GM12801 (cell line): Measurements from ENCODE around the gene LOXHD1.

Experiments used
- CTCF ChIP-seq: IDR thresholded peaks from one replicate; pipeline ENCODE4 v1.5.1; 2011; ENCODE audit warnings: control low read depth; ENCODE audit not compliant: insufficient read length; ENCODE audit errors: extremely low read depth

Gene LOXHD1

GRCh38 chr18:46650681-46651080, 6.3 kb downstream of the LOXHD1 start:
- no peak for TF ChIP-seq CTCF

- no peak for TF ChIP-seq CTCF
Observed at GRCh38 chr18:46649071-46649862, 7.8 kb downstream of the LOXHD1 start.

DNA sequence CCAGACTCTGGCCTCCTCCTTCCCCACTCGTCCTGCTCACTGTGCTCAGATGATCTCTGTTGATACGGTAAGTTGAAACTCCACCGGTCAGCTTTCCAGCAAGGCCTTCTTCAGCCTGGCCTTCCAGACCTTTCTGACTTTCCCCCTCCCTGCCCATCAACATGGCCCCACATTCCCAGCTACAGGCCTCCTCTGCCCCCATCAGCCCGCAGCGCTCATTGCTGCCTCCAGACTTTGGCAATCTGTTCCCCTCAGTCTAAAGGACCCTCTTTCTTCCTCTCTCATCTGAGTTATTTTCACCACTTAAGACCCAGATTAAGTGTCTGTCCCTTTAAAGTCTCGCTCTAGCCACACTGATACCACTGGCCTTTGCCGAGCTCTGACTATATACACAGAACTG, 10.6 kb downstream of the LOXHD1 start:
- no peak for TF ChIP-seq CTCF

GRCh38 chr18:46642561-46642960, 14.5 kb downstream of the LOXHD1 start:
- TF ChIP-seq CTCF, result no peak

- no peak for TF ChIP-seq CTCF
Observed at GRCh38 chr18:46641917-46642316, 15.1 kb downstream of the LOXHD1 start.

DNA sequence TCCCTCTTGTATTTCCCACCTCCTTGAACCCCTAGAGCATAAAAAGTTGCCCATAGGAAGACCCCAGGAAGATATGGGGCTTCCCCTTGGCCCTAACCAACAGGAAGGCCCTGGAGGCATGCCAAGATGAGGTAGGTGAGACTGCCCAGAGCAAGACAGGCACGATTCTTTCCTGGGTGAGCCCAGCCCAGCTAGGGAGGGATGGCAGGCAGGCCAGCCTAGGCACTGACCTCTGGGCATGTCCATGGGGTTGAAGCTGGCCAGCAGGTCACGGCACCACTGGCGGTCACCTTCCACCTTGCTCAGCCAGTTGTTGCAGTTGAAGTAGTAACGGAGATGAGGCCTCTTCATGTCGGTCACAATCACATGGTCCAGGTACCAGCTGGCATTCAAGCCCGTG, 17.6 kb downstream of the LOXHD1 start:
- no peak for TF ChIP-seq CTCF

DNA sequence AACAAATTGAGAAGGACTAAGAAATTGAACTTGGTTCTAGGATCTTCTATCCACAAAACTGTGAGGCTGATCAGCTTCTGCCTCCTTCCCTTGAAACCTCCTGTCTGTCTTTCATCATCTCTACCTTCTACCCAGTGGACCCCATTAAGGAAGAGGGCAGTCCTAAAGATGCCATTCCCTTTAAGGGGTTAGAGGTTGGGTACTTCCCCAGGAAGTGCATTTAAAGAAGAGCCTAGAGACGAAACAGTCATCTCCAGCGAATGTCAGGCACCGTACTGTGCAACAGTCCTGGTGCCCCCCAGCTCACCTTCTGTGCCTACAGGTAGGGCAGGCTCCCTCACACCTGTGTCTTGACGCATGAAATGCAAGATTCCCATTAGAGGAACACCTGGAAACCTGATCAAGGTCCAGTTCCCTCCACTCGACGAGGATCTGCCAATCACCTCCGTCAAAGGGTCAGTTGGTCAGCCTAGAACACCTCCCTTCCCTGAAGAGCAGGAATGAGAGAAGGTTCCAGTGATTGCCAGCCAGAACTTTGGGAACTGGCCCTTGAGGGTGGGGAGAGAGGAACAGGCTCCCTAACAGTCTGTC, 20.9 kb downstream of the LOXHD1 start:
- TF ChIP-seq CTCF, result no peak
